HG02571 (cell line): ENCODE data around the gene ZIC4.

Source experiments
- ATAC-seq: cut with Tn5 transposase; IDR thresholded peaks from one replicate; pipeline ENCODE4 v1.9.1; 2021; ENCODE audit warnings: mild to moderate bottlenecking, moderate library complexity; ENCODE audit not compliant: unreplicated experiment

Gene ZIC4

GRCh38 chr3:147356145-147356908 is 50.0 kb downstream of the ZIC4 start:
- ATAC-seq: no peak

DNA sequence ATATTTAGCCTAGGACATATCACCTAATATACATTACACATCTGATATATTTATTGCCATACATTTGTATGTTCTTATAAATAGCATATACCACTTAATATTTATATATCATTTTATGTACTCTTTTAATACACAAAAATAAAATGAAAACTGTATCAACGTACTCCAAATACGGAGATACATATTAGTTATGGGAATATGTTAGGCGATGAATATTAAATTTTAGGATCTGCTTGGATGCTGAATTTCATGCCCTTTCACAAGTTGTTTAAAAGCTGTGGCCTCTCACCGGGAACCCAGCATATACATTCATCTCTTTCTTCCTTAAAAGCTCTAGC is 50.6 kb downstream of the ZIC4 start:
- no peak for ATAC-seq

- ATAC-seq: no peak
These were observed 51.1 kb downstream of the ZIC4 start for GRCh38 chr3:147355084-147355752.

DNA sequence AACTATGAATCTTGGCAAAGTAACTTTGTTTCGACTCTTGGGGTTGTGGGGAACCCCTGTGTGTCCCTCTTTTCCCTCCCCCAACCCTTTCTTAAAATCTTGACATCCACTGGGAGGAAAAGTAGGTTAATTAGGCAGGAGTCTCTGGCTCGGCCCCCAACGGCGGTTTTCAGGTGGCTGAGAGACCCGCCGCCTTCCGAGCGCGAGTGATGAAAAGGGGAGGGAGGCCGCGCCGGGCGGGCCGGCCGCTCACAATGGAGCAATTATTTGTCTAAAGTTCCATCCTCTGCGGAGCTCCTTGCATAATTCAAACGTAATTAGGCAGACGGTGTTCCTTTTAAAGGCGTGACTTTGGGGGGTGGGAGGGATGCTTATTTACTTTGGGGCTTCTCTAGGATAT is 51.7 kb downstream of the ZIC4 start:
- no peak for ATAC-seq

DNA sequence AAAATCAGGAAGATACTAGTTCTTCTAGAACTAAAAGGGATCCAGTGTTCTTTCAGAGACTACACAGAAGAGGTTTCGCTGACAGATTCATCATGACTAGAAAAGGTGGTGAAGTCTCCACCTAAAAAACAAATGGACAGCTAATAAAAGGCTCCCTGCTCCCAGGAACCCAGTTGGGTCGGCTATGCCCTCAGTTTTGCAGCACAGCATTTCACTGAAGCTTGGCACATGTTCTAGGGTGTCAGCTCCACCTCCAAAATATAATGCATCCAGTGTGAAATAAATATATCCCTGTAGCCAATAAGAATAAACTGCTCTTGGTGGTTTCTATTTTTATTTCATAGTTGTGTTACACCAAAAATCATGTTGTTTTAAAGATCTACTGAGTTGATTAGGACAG is 55.0 kb downstream of the ZIC4 start:
- no peak for ATAC-seq

DNA sequence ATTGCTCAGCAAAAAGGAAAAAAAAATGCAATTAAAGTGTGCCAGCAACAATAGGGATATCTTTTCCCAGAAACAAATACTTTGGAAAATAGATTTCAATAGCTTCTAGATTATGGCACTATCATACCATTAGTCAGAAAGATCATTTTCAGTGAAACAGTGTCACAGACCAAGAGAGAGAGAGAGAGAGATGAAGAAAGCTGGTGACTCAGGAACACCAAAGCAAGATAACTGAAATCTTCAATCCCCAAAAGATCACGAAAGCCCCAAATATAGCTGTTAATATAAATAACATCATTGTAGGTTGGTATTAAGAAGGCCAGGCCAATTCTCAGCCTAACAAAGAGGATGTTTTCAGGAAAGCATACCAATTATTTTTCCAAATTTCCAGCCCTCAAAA is 57.4 kb downstream of the ZIC4 start:
- ATAC-seq: no peak

GRCh38 chr3:147343926-147344325 is 62.4 kb downstream of the ZIC4 start:
- no peak for ATAC-seq

DNA sequence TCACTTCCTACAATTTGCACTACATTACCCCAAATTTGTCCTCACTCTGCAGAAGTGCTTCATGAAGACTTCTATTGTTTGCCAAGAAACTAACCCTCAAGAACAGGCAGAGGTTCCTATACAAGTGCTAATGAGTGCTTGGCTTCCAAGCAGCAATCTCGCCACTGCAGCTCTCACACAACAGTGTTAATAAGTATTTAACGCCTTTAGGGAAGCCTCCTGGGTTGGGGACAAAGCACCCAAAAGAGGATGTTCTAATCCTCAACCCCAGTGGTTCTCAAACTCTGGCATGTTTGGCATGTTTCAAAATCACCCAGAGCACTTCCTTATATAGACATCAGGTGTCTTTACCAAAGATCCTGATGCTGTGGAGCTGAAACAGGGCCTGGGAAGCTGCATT is 64.6 kb downstream of the ZIC4 start:
- no peak for ATAC-seq

- ATAC-seq: no peak
These were observed 69.6 kb downstream of the ZIC4 start for GRCh38 chr3:147336543-147337278.
